Pancreas (tissue), 10 donors: Measurements from ENCODE around the gene CLASP1. TPM values are rescaled to one million over a fixed set of nuclear protein-coding genes. Genes with fewer than 3 reads are reported as not detected.
A peak's percentile ranks its signal among the peaks of the same experiment; 100 is the strongest.

Experiments used
- ATAC-seq, 4 donors: fragments of 200-7000 bp; cut with Tn5 transposase; one replicate each; pipeline versions ENCODE4 v1.8.0 to v1.9.1; 2020; ENCODE audit warnings: mild to moderate bottlenecking in 4 of 4, moderate library complexity in 4 of 4
- DNase-seq, 6 donors: peaks; one replicate each; pipeline ENCODE4 v3.0.0-alpha.2; 2020
- FAIRE-seq: peaks from 2 replicates; lab custom pipeline; 2012; peaks lifted over from hg19 to GRCh38; lab: Jason Lieb, UNC
- H3K27ac ChIP-seq, 4 donors: fragments of 200-600 bp; sonication (generic); 1 replicate in 3 of 4; 2 replicates in 1 of 4; pipeline versions ENCODE4 v1.5.0 to v1.8.0; 2020
- H3K27me3 ChIP-seq, 4 donors: fragments of 200-600 bp; one replicate each; pipeline ENCODE4 v1.8.0; 2021
- H3K36me3 ChIP-seq, 3 donors: fragments of 200-600 bp; sonication (generic) in 1 of 3; one replicate each; pipeline versions ENCODE4 v1.5.0 to v1.8.0; 2020 to 2021
- H3K4me1 ChIP-seq, 3 donors: fragments of 200-600 bp; one replicate each; pipeline ENCODE4 v1.8.0; 2021
- H3K4me3 ChIP-seq, 4 donors: fragments of 200-600 bp; sonication (generic) in 2 of 4; one replicate each; pipeline versions ENCODE4 v1.5.0 to v1.8.0; 2020 to 2021
- H3K9me3 ChIP-seq, 4 donors: fragments of 200-600 bp; one replicate each; pipeline ENCODE4 v1.8.0; 2021
- WGBS, 2 donors: extraction: QIAGEN DNeasy Blood & Tissue Kit; methylation state at CpG; one replicate each; pipeline ENCODE4 v1.1.7; 2013; 5-methylcytosine and 5-hydroxymethylcytosine counted together
- intact Hi-C, 3 donors: fragments of 100-400 bp; cut with DNase I; formaldehyde crosslinking; loops; one replicate each; pipeline versions ENCODE4 v1.11.1 to v1.14.2; 2022
- polyA plus RNA-seq, 2 donors: library from polyadenylated mRNA; stranded (reverse); fragments of 200-250 nt; gene quantifications; one replicate each; pipeline ENCODE4 v1.2.3, GENCODE V29; 2013
- total RNA-seq, 6 donors: library from RNA; stranded (reverse); fragmentation: NEBNext Ultra II Directional in 4 of 6; extraction: Animal tissue kit (Norgen Biotek cat#: 25700) in 4 of 6; gene quantifications; one replicate each; pipeline versions ENCODE4 v1.2.1 to v1.2.4, GENCODE V29; 2021 to 2023
- TF ChIP-seq, protein P1 (sequence below), 4 donors: fragments of 200-600 bp; sonication (generic) in 3 of 4; IDR thresholded peaks; one replicate each; pipeline versions ENCODE4 v1.5.0 to v1.8.0; 2021; ENCODE audit warnings: antibody characterized with exemption in 4 of 4
- donor health status: healthy with polysubstance abuse.
- donor health status: DM: no; HTN: no; CAD: no; lungs with moderate emphysema.
- donor health status: DM: no; HTN: no; CAD: no.
- donor health status: control.
- donor health status: control.
- donor health status: Bipolar disorder and iron deficiency.
- donor health status: DM: yes; HTN: yes; CAD: no.
- donor health status: DM: no; HTN: no; CAD: no.
- donor health status: DM: no; HTN: no; CAD: no.
- donor health status: DM: yes; HTN: yes; CAD: no.

The CLASP1 gene
- total and polyA plus RNA-seq, 8 donors = 8.9 to 34.5 (median 21.3) TPM

DNA sequence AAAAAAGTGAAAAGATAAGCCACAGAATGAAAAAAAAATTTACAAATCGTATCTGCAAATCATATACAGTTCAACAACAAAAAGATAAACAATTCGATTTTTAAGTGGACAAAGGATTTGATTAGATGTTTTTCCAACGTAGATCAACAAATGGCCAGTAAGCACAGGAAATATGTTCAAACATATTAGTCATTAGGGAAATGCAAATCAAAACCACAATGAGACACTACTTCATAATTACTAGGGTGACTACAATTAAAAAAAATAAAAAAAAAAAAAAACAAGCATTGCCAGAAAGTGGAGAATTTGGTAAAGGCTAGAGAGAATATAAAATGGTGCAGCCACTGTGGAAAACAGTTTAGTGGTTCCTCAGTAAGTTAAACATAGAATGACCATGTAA is 156.9 kb downstream of the CLASP1 start:
- WGBS, 2 donors = 64 to 66% methylated on average over 3 of the region's 3 CpGs
- no peaks in the 10 kb centered on the region for H3K9me3 ChIP-seq
- no peak for DNase-seq
- H3K4me3 ChIP-seq = no peak overlapping the region
- intact Hi-C loops = no loop called here
- no peak overlapping the region for H3K27ac ChIP-seq
- no peak for ATAC-seq
- TF ChIP-seq, protein P1, sequence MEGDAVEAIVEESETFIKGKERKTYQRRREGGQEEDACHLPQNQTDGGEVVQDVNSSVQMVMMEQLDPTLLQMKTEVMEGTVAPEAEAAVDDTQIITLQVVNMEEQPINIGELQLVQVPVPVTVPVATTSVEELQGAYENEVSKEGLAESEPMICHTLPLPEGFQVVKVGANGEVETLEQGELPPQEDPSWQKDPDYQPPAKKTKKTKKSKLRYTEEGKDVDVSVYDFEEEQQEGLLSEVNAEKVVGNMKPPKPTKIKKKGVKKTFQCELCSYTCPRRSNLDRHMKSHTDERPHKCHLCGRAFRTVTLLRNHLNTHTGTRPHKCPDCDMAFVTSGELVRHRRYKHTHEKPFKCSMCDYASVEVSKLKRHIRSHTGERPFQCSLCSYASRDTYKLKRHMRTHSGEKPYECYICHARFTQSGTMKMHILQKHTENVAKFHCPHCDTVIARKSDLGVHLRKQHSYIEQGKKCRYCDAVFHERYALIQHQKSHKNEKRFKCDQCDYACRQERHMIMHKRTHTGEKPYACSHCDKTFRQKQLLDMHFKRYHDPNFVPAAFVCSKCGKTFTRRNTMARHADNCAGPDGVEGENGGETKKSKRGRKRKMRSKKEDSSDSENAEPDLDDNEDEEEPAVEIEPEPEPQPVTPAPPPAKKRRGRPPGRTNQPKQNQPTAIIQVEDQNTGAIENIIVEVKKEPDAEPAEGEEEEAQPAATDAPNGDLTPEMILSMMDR (IDR thresholded peaks at IDR 0.05) = no peak
- peaks cover 4 to 24% (median 22%) of the 10 kb centered on the region in 3 donors for H3K4me1 ChIP-seq
- no peak for FAIRE-seq
- no peaks in the 10 kb centered on the region for H3K27me3 ChIP-seq
- H3K36me3 ChIP-seq = no peaks in the 10 kb centered on the region

DNA sequence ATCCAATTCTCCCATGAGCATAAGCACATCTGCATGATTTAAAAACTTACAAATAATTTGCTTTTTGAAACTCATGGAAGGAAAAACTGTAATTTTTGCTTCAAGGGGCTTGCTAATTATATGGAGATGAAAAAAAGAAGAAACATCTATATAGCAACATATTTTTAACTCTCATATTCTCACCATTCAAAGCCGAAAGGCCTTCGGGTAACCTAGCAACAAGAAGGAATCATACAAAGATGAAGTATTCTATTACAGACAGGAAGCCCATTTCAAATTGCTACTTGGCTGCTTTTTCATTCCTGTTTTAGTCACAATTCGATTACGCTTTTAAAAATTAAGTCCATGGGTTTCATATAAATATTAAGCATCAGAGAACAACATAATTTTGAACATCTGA is 157.7 kb downstream of the CLASP1 start:
- ATAC-seq (no peak), DNase-seq (no peak), FAIRE-seq (no peak)
- H3K4me1 ChIP-seq = peaks cover 4 to 24% (median 22%) of the 10 kb centered on the region in 3 donors
- no peaks in the 10 kb centered on the region for H3K9me3 ChIP-seq
- WGBS, 2 donors = 84 to 86% methylated on average over 4 of the region's 4 CpGs
- intact Hi-C loops = no loop called here
- no peak overlapping the region for H3K4me3 ChIP-seq
- no peaks in the 10 kb centered on the region for H3K27me3 ChIP-seq
- H3K36me3 ChIP-seq = no peaks in the 10 kb centered on the region
- H3K27ac ChIP-seq = no peak overlapping the region
- TF ChIP-seq, protein P1 (IDR thresholded peaks at IDR 0.05) = no peak

DNA sequence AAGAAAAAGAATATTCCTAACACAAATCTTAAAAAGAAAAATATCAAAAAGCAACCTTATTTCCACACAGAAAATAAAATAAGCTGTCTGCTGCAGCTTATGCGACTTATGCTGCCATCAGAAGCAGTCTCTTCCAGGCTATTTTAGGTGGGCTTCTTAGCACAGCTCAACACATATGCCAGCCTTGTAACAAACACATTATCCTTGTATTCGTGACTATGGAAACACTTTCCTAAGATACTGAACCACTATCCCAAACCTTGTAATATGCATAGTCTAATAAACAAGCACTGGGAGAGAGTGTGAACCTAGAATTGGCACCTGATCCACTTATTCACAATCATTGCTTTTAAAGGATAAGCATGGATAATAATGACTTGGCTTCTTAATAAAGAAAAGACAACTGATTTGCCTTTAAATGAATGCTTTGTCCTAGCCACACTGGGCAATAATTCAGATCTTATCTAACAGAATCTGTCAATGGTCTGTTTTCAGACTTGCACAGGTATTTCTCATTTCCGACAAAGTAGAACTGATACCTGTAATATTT is 158.6 kb downstream of the CLASP1 start:
- TF ChIP-seq, protein P1 (IDR thresholded peaks at IDR 0.05) = no peak
- H3K27ac ChIP-seq = no peak overlapping the region
- FAIRE-seq (no peak), ATAC-seq (no peak), DNase-seq (no peak)
- H3K4me1 ChIP-seq = peaks cover 4 to 24% (median 22%) of the 10 kb centered on the region in 3 donors
- H3K36me3 ChIP-seq = no peaks in the 10 kb centered on the region
- H3K27me3 ChIP-seq = no peaks in the 10 kb centered on the region
- 45 to 51% methylated on average over 3 of the region's 3 CpGs for WGBS, 2 donors
- no peaks in the 10 kb centered on the region for H3K9me3 ChIP-seq
- intact Hi-C loops = no loop called here
- no peak overlapping the region for H3K4me3 ChIP-seq

DNA sequence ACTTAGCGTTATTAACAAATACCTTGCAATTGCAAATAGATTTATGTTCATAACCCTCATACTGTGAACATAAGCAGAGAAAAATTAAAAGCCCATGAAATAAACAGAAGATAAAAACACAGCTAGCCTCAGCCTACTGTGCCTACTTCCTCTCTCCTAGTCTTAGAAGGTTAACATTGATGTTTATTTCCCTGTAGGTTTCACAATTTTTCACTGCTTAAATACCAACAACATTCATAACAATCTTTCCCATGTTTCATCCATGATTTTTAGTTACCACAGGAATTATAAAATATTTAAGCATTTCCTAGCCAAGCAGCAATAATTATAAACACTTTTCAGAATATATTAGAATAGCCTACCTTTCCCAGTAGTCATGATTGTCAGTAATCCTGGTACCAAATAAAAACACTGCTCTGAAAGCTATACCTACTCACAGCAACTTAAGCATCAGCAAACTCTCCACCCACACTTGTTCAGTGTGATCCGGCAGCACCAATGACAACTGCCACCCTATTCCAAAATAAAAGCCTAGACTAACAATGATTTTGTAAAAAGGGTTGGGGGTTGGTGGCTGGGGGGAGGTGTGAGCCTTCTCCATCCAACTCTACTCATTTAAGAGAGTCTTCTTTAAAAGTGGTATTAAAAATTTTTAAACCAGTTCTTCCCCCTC is 159.2 kb downstream of the CLASP1 start:
- TF ChIP-seq, protein P1 (IDR thresholded peaks at IDR 0.05) = no peak
- ATAC-seq = peak in 2 of 4 donors; percentile 30 to 44
- intact Hi-C loops = no loop called here
- Histone ChIP-seq H3K4me3 (no peak overlapping the region), H3K9me3 (no peaks in the 10 kb centered on the region), H3K36me3 (no peaks in the 10 kb centered on the region), H3K27me3 (no peaks in the 10 kb centered on the region), H3K27ac (no peak overlapping the region), H3K4me1 (peaks cover 4 to 24% (median 22%) of the 10 kb centered on the region in 3 donors)
- WGBS, 2 donors = 29 to 39% methylated on average over 2 of the region's 2 CpGs
- FAIRE-seq = no peak
- no peak for DNase-seq

DNA sequence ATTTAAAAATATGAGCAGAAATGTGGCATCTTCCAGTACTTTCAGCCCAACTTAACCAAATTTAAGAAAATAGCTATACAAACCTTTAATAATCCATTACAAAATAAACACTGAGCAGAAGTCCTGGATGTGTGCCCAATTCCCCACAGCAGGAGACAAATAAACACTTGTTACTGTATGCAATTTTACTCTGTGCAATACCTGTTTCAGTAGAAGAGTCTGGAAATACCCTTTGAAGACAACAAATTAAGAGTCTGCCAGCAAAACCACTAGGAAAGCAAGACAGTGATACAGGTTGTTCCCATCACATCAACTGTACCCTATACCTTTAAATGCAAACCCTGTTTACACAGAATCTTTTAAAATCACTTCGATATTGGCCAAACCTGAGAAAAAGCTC is 160.0 kb downstream of the CLASP1 start:
- TF ChIP-seq, protein P1 (IDR thresholded peaks at IDR 0.05) = no peak
- FAIRE-seq (no peak), DNase-seq (peak in 4 of 6 donors; percentile 41 to 64 (median 60)), ATAC-seq (peak; percentile 86 to 90 (median 89))
- intact Hi-C loops = no loop called here
- Histone ChIP-seq H3K27ac (peak overlapping the region in 1 of 4 donors; percentile 23), H3K9me3 (no peaks in the 10 kb centered on the region), H3K4me3 (no peak overlapping the region), H3K27me3 (no peaks in the 10 kb centered on the region), H3K4me1 (peaks cover 4 to 24% (median 22%) of the 10 kb centered on the region in 3 donors), H3K36me3 (no peaks in the 10 kb centered on the region)
- 0 to 11% methylated on average over 1 of the region's 1 CpG for WGBS, 2 donors
